Measurements from ENCODE around the gene VDR. TPM values are rescaled to one million over a fixed set of nuclear protein-coding genes. Genes with fewer than 3 reads are reported as not detected.
A peak's percentile ranks its signal among the peaks of the same experiment; 100 is the strongest.

VDR gene
- total RNA-seq, 1 donor = 8.2 TPM

- no peak for TF ChIP-seq CTCF (IDR thresholded peaks at IDR 0.05; ENCODE audit: insufficient read depth, low read depth, low read length)
- DNase-seq (ENCODE audit: low read depth) = peak; percentile 68
- H3K4me3 ChIP-seq (ENCODE audit: low read depth, low read length) = no peak overlapping the region
These were observed 52.7 kb downstream of the VDR start for GRCh38 chr12:47852096-47852571.

- no peak overlapping the region for H3K4me3 ChIP-seq (ENCODE audit: low read depth, low read length)
- no peak for DNase-seq (ENCODE audit: low read depth)
- TF ChIP-seq CTCF (IDR thresholded peaks at IDR 0.05; ENCODE audit: insufficient read depth, low read depth, low read length) = no peak
These were observed 53.4 kb downstream of the VDR start for GRCh38 chr12:47851303-47851952.

GRCh38 chr12:47850153-47851084, 54.4 kb downstream of the VDR start:
- peak; percentile 89 for DNase-seq (ENCODE audit: low read depth)
- no peak overlapping the region for H3K4me3 ChIP-seq (ENCODE audit: low read depth, low read length)
- no peak for TF ChIP-seq CTCF (IDR thresholded peaks at IDR 0.05; ENCODE audit: insufficient read depth, low read depth, low read length)

- TF ChIP-seq CTCF (IDR thresholded peaks at IDR 0.05; ENCODE audit: insufficient read depth, low read depth, low read length) = no peak
- DNase-seq (ENCODE audit: low read depth) = no peak
- no peak overlapping the region for H3K4me3 ChIP-seq (ENCODE audit: low read depth, low read length)
These were observed 55.5 kb downstream of the VDR start for GRCh38 chr12:47849261-47849660.

- no peak for TF ChIP-seq CTCF (IDR thresholded peaks at IDR 0.05; ENCODE audit: insufficient read depth, low read depth, low read length)
- H3K4me3 ChIP-seq (ENCODE audit: low read depth, low read length) = no peak overlapping the region
- no peak for DNase-seq (ENCODE audit: low read depth)
These were observed 55.9 kb downstream of the VDR start for GRCh38 chr12:47848853-47849252.

GRCh38 chr12:47846294-47846996, 58.3 kb downstream of the VDR start:
- no peak for DNase-seq (ENCODE audit: low read depth)
- no peak overlapping the region for H3K4me3 ChIP-seq (ENCODE audit: low read depth, low read length)
- no peak for TF ChIP-seq CTCF (IDR thresholded peaks at IDR 0.05; ENCODE audit: insufficient read depth, low read depth, low read length)

All from fibroblast of villous mesenchyme (primary cell).